Right atrium auricular region (tissue), 2 donors: ENCODE measurements around the gene NRP1. TPM values are rescaled to one million over a fixed set of nuclear protein-coding genes. Genes with fewer than 3 reads are reported as not detected.

Experiments used
- DNase-seq: peaks from one replicate; pipeline ENCODE4 v3.0.0-alpha.2; 2019; ENCODE audit warnings: low spot score
- H3K27ac ChIP-seq, 2 donors: fragments of 200-600 bp; sonication (generic); 1 replicate in 1 of 2; 2 replicates in 1 of 2; pipeline ENCODE4 v1.5.1; 2016 to 2019
- H3K27me3 ChIP-seq, 2 donors: fragments of 200-600 bp; sonication (generic); one replicate each; pipeline versions ENCODE4 v1.5.1 to v1.6.0; 2017 to 2019
- H3K36me3 ChIP-seq: fragments of 200-600 bp; sonication (generic); one replicate; pipeline ENCODE4 v1.5.1; 2016
- H3K4me1 ChIP-seq, 2 donors: fragments of 200-600 bp; sonication (generic); one replicate each; pipeline versions ENCODE4 v1.5.1 to v1.6.0; 2017 to 2019
- H3K4me3 ChIP-seq, 2 donors: fragments of 200-600 bp; sonication (generic); 1 replicate in 1 of 2; 2 replicates in 1 of 2; pipeline ENCODE4 v1.5.1; 2017 to 2019; ENCODE audit warnings: mild to moderate bottlenecking in 1 of 2, moderate library complexity in 1 of 2
- H3K9me3 ChIP-seq, 2 donors: fragments of 200-600 bp; sonication (generic); one replicate each; pipeline ENCODE4 v1.5.1; 2019
- total RNA-seq, 2 donors: library from RNA; depleted of rRNA; stranded (reverse); fragments of >200 nt; gene quantifications; one replicate each; pipeline ENCODE4 v1.1.0, GENCODE V29; 2016
- TF ChIP-seq, protein P1 (sequence below), 2 donors: fragments of 200-600 bp; sonication (generic); IDR thresholded peaks; one replicate each; pipeline ENCODE4 v1.5.1; 2019; ENCODE audit warnings: antibody characterized with exemption in 2 of 2

Gene NRP1
- total RNA-seq, 2 donors from 2014 or later = 54.6 to 83.1 TPM

- peak overlapping the region; percentile 40 to 61 for H3K27ac ChIP-seq
- no peaks in the 10 kb centered on the region for H3K27me3 ChIP-seq
- H3K36me3 ChIP-seq = peaks cover 46% of the 10 kb centered on the region
- TF ChIP-seq, protein P1, sequence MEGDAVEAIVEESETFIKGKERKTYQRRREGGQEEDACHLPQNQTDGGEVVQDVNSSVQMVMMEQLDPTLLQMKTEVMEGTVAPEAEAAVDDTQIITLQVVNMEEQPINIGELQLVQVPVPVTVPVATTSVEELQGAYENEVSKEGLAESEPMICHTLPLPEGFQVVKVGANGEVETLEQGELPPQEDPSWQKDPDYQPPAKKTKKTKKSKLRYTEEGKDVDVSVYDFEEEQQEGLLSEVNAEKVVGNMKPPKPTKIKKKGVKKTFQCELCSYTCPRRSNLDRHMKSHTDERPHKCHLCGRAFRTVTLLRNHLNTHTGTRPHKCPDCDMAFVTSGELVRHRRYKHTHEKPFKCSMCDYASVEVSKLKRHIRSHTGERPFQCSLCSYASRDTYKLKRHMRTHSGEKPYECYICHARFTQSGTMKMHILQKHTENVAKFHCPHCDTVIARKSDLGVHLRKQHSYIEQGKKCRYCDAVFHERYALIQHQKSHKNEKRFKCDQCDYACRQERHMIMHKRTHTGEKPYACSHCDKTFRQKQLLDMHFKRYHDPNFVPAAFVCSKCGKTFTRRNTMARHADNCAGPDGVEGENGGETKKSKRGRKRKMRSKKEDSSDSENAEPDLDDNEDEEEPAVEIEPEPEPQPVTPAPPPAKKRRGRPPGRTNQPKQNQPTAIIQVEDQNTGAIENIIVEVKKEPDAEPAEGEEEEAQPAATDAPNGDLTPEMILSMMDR (IDR thresholded peaks at IDR 0.05) = no peak
- H3K4me3 ChIP-seq = no peak overlapping the region
- no peaks in the 10 kb centered on the region for H3K9me3 ChIP-seq
- H3K4me1 ChIP-seq = peaks cover 0 to 11% of the 10 kb centered on the region in 2 donors
- DNase-seq = no peak
Observed at GRCh38 chr10:33196377-33196706, 138.1 kb downstream of the NRP1 start.

- H3K36me3 ChIP-seq = peaks cover 44% of the 10 kb centered on the region
- H3K4me1 ChIP-seq = peaks cover 0 to 11% of the 10 kb centered on the region in 2 donors
- TF ChIP-seq, protein P1 (IDR thresholded peaks at IDR 0.05) = no peak
- H3K4me3 ChIP-seq = no peak overlapping the region
- H3K27ac ChIP-seq = peak overlapping the region in 1 of 2 donors; percentile 61
- DNase-seq = no peak
- H3K9me3 ChIP-seq = no peaks in the 10 kb centered on the region
- no peaks in the 10 kb centered on the region for H3K27me3 ChIP-seq
Observed at GRCh38 chr10:33195608-33196376, 138.7 kb downstream of the NRP1 start.

GRCh38 chr10:33193701-33194521 lies 140.6 kb downstream of the NRP1 start:
- Histone ChIP-seq H3K36me3 (peaks cover 33% of the 10 kb centered on the region), H3K4me3 (no peak overlapping the region), H3K27me3 (no peaks in the 10 kb centered on the region), H3K9me3 (no peaks in the 10 kb centered on the region), H3K4me1 (peaks cover 0 to 11% of the 10 kb centered on the region in 2 donors), H3K27ac (peak overlapping the region; percentile 41 to 54)
- peak; percentile 78 for DNase-seq
- TF ChIP-seq, protein P1 (IDR thresholded peaks at IDR 0.05) = no peak

GRCh38 chr10:33193057-33193700 lies 141.3 kb downstream of the NRP1 start:
- TF ChIP-seq, protein P1 (IDR thresholded peaks at IDR 0.05) = peak; percentile 72 to 91
- Histone ChIP-seq H3K4me1 (peaks cover 0 to 11% of the 10 kb centered on the region in 2 donors), H3K36me3 (peaks cover 32% of the 10 kb centered on the region), H3K27ac (peak overlapping the region; percentile 41 to 54), H3K4me3 (no peak overlapping the region), H3K27me3 (no peaks in the 10 kb centered on the region), H3K9me3 (no peaks in the 10 kb centered on the region)
- peak; percentile 92 for DNase-seq

- DNase-seq = no peak
- Histone ChIP-seq H3K27ac (no peak overlapping the region), H3K27me3 (no peaks in the 10 kb centered on the region), H3K36me3 (peaks cover 37% of the 10 kb centered on the region), H3K4me1 (peaks cover 0 to 11% of the 10 kb centered on the region in 2 donors), H3K4me3 (no peak overlapping the region), H3K9me3 (no peaks in the 10 kb centered on the region)
- TF ChIP-seq, protein P1 (IDR thresholded peaks at IDR 0.05) = no peak
Observed at GRCh38 chr10:33192190-33192589, 142.3 kb downstream of the NRP1 start.
